Umbilical cord (tissue), 2 donors: ENCODE results near the gene SIX4. TPM values are rescaled to one million over a fixed set of nuclear protein-coding genes. Genes with fewer than 3 reads are reported as not detected.

Experiments
- DNase-seq: peaks from one replicate; pipeline ENCODE4 v3.0.0-alpha.2; 2015; ENCODE audit warnings: low spot score
- total RNA-seq: library from RNA; depleted of rRNA; stranded (reverse); fragments of >200 nt; gene quantifications from one replicate; pipeline ENCODE4 v1.2.3, GENCODE V29; 2014; ENCODE audit warnings: low replicate concordance; ENCODE audit not compliant: insufficient read depth

SIX4 gene
- total RNA-seq, 1 donor from 2014 or later: 2.6 TPM

- no peak for DNase-seq
These were observed 62.4 kb downstream of the SIX4 start for GRCh38 chr14:60661721-60662120.

Other genes with a start within 250 kb of the SIX4 start
- gene C14orf39, start 238.3 kb downstream of the SIX4 start, total RNA-seq: 2.2 TPM
- 1.2 TPM for gene SIX6, start 215.2 kb downstream of the SIX4 start, total RNA-seq
- gene SIX1, start 74.9 kb downstream of the SIX4 start, total RNA-seq: 1.2 TPM
- gene MNAT1, start 10.4 kb upstream of the SIX4 start, total RNA-seq: 37.6 TPM